Measurements from ENCODE around the gene DYSF.

Gene DYSF

GRCh38 chr2:71662665-71663394 lies 209.5 kb downstream of the DYSF start:
- DNase-seq: no peak

GRCh38 chr2:71664161-71664560 lies 210.8 kb downstream of the DYSF start:
- DNase-seq: no peak

- no peak for DNase-seq
Observed at GRCh38 chr2:71665168-71666093, 212.1 kb downstream of the DYSF start.

- DNase-seq: no peak
Observed at GRCh38 chr2:71666094-71666474, 212.7 kb downstream of the DYSF start.

GRCh38 chr2:71667256-71668182 lies 214.2 kb downstream of the DYSF start:
- no peak for DNase-seq

- DNase-seq: no peak
Observed at GRCh38 chr2:71668326-71669057, 215.1 kb downstream of the DYSF start.

- no peak for DNase-seq
Observed at GRCh38 chr2:71669058-71669456, 215.7 kb downstream of the DYSF start.

- no peak for DNase-seq
Observed at GRCh38 chr2:71669628-71670429, 216.5 kb downstream of the DYSF start.

GRCh38 chr2:71670430-71670795 lies 217.1 kb downstream of the DYSF start:
- DNase-seq: no peak

- no peak for DNase-seq
Observed at GRCh38 chr2:71671203-71671854, 218.0 kb downstream of the DYSF start.

- no peak for DNase-seq
Observed at GRCh38 chr2:71671895-71672825, 218.8 kb downstream of the DYSF start.

GRCh38 chr2:71672826-71673795 lies 219.8 kb downstream of the DYSF start:
- no peak for DNase-seq

GRCh38 chr2:71674158-71674851 lies 220.9 kb downstream of the DYSF start:
- DNase-seq: no peak

- DNase-seq: no peak
Observed at GRCh38 chr2:71675296-71675695, 221.9 kb downstream of the DYSF start.

GRCh38 chr2:71678874-71679273 lies 225.5 kb downstream of the DYSF start:
- DNase-seq: no peak

GRCh38 chr2:71679491-71679890 lies 226.1 kb downstream of the DYSF start:
- DNase-seq: no peak

GRCh38 chr2:71680925-71681324 lies 227.6 kb downstream of the DYSF start:
- DNase-seq: no peak

- DNase-seq: no peak
Observed at GRCh38 chr2:71681626-71682025, 228.3 kb downstream of the DYSF start.
